Left lobe of liver (tissue), 2 donors: ENCODE results near the gene BBX. TPM values are rescaled to one million over a fixed set of nuclear protein-coding genes. Genes with fewer than 3 reads are reported as not detected.
"Not testable (repeated sequence)": the region's sequence is repeated elsewhere in the genome, so short reads cannot be mapped to it uniquely, and the experiment has no call there.

ENCODE experiments used
- ATAC-seq: fragments of 200-7000 bp; cut with Tn5 transposase; one replicate; pipeline ENCODE4 v1.9.1; 2020; ENCODE audit warnings: mild to moderate bottlenecking, moderate library complexity
- DNase-seq: peaks from one replicate; pipeline ENCODE4 v3.0.0-alpha.2; 2020; ENCODE audit warnings: low spot score
- total RNA-seq: library from RNA; stranded (reverse); gene quantifications from one replicate; pipeline ENCODE4 v1.2.1, GENCODE V29; 2021
- donor health status: DM: no; HTN: no; CAD: no; lungs with moderate emphysema.
- donor health status: DM: no; HTN: yes; CAD: no.

The BBX gene
- total RNA-seq, 1 donor from 2014 or later, result 13.0 TPM

DNA sequence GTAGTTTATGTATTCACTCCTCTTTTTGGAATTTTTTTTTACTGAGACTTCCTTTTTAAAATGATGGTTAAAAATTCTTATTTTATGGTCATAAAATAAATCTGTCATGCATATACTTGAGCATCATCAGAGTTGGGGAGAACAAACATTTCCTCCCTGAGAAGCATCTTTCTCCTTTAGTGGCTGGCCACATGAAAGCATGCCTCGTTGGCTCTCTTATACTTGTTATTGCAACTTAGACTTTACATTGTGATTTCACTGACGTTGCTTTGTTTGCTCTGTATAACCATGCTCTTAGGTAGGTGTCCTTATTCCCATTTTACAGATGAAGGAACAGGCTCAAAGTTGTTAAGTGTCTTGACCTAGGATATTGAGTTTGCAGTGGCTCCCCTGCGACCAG, 18.1 kb downstream of the BBX start:
- no peak for ATAC-seq
- DNase-seq, result no peak

DNA sequence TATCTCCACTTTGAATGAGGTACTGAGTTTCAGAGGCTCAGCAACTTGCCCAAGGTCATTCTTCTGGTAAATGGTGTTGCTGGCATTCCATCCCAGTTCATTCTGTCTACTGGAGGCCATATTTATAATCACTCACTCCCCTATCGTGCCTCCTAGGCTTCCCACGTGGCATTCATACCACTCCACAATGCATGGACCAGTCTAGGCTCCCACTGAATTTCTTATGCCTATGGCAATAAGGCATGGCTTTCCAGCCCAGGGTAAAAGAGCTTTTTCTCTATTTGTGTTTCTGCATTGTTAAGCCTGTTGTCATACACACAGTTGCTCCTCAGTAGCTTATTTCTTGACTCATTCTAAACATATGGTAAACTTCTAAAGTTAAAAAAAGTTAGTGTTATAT, 19.9 kb downstream of the BBX start:
- ATAC-seq, result no peak

DNA sequence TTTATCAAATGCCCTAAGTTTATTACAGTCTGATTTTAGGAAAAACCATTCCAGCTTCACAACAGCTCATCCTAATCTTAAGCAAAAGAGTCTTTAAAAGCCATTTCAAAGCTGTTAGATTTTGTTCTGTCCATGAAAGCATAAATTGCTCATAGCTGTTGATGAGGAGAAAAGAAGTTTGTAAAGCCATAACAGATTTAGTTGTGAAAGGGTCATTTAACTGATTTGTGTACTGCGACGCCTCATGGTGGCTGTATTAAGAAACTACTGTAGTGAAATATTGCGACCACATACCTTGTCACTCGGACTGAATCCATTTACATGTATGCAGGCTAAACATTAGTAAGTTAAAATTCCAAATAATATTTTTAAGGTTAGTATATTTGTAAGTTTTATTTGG, 20.9 kb downstream of the BBX start:
- ATAC-seq, result peak; percentile 50

More for the DNA sequence above, 19.9 kb downstream of the BBX start:
- no peak for DNase-seq

DNA sequence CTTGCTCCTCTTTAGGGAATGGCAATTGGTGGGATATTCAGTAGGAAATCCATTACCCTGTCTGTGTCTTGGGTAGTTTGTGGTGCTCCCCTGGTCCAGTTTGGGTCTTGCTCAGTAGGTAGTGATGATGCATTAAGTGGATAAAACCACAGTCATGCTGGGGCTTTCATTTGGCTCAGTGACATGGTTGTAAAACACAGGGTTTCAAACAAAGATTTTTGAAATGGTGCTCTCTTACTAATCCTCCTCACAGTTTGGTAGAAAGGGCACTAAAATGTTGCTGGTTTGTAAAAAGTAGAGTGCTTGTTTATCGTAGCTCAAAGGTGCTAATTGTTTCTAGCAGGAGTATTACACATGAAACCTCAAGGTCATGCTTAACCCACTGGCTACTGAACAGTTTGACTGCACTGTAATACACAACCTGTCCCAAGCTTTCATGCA, 22.9 kb downstream of the BBX start:
- DNase-seq (no peak), ATAC-seq (no peak)

More for the DNA sequence above, 20.9 kb downstream of the BBX start:
- DNase-seq, result no peak

DNA sequence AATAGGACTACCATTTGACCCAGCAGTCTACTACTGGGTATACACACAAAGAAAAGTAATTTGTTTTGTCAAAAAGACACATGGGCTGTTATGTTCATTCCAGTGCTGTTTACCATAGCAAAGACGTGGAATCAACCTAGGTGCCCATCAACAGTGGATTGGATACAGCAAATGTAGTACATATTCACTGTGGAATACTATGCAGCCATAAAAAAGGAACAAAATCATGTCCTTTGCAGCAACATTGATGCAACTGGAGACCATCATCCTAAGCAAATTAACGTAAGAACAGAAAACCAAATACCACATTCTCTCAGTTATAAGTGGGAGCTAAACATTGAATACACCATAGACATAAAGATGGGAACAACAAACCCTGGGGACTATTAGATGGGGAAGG, 25.8 kb downstream of the BBX start:
- no peak for ATAC-seq
- no peak for DNase-seq

DNA sequence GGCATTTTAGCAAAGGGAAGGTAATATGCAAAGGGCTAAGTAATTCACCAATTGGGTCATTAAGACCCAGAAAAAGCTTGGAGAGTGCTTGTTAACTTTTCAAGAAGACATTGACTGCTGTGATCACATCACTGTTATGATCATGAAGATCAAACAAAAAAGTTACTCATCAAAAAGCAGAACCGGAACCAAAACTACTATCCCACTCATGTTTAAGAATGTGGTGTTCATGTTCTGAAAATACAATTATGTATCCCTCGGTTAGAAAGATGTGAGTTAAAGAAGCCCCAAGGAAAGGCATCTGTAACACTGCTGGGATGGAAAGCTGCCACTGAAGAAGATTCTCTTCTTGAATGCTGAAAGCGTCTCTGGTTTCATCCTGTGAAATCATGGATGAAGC, 32.6 kb downstream of the BBX start:
- no peak for DNase-seq
- no peak for ATAC-seq

DNA sequence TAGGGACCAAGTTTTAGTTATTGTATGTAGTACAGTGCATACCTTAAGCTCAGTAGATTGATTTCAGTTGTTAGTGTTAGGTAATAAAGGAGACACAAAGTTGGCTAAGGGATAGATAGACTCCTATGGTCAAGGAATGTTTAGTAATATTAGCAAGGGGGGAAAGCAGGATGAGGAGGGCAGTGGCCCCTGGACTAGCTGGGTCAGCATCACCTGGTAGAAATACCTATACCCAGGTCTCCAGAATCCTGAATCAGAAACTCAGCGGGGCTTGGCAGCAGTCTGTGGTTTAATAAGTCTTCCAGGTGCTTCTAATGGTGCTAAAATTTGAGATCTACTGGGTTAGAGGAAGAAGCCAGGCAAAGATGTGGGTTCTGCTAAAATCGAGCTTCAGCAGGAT, 35.0 kb downstream of the BBX start:
- ATAC-seq, result no peak
- no peak for DNase-seq

DNA sequence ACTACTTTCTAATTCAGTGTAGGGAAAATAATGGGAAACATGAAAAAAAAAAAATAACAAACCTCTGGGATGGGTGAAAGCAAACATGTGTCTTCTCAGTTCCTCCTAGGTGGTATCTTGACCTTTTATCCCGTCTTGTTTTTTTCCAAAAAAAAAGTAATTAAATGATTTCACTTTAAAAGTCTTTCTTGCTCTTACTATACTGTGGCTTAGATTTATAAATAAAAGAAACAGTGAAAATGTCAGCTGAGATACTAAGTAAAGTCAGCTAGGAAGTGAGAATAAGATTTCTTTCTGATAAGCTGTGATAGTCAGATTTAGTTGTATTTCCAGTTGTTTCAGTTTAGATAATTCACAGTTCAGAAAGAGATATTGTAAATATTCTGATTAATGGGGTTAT, 37.4 kb downstream of the BBX start:
- DNase-seq, result no peak
- ATAC-seq, result no peak

DNA sequence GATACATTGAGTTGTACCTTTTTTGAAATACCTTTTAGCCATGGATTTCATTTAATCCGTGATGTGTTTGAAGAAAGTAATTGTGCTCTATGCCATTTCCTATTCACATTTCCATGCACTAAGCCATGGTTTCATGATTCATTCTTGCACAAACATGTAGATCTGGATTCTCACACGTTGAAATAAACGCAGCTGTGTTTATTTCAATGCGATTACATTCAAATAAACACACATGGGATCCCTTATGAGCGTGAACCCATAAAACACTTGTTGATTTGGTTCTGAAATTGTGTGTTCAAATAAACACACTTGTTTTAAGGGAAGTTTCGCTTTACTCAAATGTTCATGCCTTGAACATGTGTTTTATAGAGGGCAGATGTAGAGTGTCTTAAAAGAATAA, 39.2 kb downstream of the BBX start:
- no peak for ATAC-seq

DNA sequence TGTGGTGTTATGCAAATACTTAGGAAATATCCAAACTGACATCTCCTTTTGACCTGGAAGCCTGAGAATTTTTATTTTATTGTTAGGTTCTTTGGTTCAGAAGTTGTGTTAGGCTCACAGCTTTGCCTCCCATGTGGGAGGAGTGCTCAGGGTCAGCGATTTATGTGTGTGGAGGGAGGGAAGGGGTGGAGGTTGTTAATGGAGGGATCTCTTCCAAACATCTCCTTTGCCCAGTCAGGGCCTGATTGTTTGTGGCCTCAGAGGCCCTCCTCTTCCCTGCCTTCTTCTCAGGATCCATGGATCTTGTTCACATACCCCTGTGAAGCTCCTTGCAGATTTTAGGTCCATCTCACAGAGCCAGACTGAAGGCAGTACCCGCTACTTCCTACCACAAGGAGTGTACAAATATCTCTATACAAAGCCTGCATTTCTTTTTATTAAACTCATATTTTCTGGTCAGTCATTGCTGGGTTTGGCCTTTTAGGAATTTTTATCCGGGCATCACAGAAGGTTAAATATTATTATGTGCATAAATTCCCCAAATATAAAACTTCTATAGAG, 40.3 kb downstream of the BBX start:
- DNase-seq (no peak), ATAC-seq (no peak)

More for the DNA sequence above, 39.2 kb downstream of the BBX start:
- no peak for DNase-seq

DNA sequence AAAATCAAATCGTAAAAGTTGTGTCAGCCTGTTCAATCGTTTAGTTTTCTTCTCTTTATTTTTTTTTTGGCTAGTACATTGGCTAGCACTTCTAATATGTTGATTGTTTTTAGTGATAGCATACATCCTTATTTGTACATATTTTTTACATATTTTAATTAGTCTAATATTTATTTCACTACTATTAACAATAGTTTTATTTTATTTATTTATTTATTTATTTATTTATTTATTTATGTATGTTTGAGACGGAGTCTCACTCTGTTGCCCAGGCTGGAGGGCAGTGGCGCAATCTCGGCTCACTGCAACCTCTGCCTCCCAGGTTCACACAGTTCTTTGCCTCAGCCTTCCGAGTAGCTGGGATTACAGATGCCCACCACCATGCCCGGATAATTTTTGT, 42.5 kb downstream of the BBX start:
- not testable (repeated sequence) for ATAC-seq, DNase-seq

DNA sequence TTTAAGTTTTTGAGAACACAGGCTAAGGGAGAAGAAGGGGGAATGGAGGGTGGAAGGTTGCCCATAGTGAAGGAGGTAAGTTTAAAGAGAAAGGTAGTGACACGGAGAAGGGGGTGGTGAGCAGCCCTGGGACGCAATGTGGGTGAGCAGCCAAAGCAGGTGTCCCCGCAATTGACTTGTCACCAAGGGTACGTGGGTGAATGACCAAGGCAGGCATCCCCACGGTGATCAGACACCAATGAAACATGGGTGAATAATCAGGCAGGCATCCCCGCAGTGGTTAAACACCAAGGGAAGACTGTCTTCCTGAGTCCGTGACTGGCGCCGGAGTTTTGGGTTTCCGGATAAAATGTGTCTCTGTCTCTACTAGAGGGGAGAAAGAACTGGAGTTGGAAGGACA, 48.3 kb downstream of the BBX start:
- not testable (repeated sequence) for ATAC-seq, DNase-seq

DNA sequence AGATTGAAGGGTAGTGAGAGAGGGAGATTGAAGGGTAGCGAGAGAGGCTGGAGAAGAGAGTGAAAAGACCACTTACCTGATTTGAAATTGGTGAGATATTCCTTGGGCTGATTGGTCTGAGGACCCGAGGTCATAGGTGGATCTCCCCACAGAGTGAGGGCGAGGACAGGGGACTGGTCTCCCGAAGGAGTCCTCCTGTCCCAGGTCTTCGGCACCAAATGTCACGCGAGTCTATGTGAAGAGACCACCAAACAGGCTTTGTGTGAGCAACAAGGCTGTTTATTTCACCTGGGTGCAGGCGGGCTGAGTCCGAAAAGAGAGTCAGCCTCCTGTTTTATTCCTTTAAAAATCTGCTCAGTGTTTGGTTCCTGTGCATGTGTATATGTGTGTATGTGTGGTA, 48.7 kb downstream of the BBX start:
- not testable (repeated sequence) for DNase-seq, ATAC-seq

DNA sequence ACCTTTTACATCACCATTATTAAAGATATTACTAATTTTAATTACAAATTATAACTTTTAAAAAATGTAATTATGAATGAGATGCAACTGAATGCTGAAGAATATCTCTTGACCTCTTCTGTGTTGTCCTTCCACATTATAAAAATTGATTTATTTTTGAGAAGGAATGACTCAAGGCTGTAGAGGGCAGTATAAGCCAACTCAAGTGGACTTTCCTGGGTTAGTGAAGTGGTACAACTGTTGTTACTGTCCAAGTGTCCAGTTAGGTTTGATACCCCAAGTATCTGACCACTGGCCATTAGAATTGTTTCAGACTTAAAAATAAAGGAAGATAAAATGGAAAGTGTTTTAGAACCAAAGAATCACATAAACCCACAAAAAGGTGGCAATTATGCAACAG, 51.9 kb downstream of the BBX start:
- DNase-seq, result no peak

DNA sequence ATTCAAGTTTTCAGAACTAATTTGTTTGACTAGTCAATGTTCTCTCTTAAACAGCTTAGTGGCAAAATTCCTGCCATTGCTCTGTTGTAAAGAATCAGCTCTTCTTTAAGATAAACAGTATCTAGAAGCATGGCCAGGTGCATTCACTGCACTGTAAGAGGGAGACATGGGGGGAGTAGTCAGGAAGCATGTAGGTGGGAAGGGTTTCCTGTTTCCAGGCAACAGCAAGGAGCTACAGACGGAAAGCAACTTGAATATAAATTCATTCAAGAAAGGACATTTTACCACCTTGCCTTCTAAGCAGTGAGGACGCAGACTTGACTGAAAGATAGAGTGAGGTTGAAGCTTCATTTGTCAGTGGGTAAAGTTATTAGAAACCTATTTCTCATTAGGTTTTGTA, 55.3 kb downstream of the BBX start:
- ATAC-seq (no peak), DNase-seq (no peak)

More for the DNA sequence above, 51.9 kb downstream of the BBX start:
- ATAC-seq, result peak; percentile 82

DNA sequence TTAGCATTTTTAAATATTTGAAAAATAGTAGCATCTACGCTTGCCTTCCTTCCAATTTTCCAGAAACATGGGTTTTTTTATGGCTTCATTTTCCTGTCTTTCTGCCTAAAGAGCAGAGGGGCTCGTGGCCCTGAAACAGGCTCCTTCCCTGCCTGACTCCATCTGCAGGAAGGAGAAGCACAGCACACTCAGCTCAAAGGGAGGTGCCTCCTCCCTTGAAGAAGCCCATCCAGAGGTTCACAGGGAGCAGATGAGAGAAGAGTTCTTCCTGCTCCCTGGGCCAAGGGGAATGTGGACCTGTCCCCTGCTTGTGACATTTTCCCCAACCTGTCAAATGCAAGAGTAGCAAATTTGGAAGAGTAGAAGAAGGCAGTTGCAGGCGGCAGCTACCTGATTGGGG, 55.8 kb downstream of the BBX start:
- ATAC-seq, result no peak

DNA sequence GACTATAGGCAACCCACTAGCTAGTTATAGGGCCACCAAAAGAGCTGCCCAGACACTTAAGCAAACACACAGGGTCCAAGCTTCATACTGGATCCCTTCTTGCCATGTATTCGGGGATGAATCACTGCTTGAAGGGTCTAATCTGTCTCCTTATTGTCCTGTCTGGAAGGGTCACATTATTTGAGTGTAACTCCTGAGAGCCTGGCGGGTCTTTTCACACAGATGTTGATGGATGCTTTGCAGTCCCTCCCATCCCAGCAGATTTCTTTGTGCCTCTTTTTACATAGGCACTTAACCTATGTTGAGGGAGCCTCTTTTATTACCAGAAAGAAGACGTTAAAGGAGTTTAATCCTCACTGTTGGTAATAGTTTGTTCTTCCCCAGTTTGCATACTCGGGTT, 56.6 kb downstream of the BBX start:
- DNase-seq (no peak), ATAC-seq (no peak)

More for the DNA sequence above, 55.8 kb downstream of the BBX start:
- DNase-seq, result no peak

DNA sequence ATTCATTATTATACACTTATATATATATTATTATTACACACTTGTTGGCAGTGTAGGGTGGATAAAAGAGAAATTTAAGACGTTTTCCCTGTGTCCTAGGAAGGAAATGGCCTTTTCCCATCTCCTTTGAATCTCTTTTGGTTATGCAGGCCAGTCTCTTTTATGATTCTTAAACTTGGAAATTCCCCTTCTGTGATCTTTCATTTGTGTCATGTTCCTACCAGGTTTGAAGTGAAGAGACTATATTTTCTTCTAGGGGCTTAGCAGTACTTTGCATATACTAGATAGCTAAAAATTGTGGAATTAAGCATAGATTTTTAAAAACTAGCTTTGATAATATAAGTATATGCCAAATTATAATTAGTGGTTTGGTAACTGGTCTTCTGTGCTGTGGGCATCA, 58.5 kb downstream of the BBX start:
- no peak for ATAC-seq
- DNase-seq, result no peak

DNA sequence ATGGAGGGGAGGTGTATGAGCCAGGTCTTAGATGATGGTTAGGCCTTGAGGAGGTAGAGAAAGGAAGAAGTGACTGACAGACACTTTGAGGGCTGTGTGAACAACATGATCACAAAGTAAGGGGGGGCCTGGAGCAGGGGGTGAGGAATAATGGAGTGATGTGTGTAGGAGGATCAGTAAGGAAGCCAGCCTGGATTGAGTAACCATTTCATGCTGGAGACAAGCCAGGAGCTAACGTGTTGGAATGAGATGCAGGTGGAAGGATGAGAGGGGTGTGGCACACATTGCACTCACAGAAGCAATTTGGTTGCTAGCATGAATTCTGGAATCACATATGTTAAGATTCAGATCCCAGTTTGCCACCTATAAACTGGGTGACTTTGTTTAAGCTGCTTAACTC, 65.5 kb downstream of the BBX start:
- no peak for ATAC-seq
- no peak for DNase-seq

DNA sequence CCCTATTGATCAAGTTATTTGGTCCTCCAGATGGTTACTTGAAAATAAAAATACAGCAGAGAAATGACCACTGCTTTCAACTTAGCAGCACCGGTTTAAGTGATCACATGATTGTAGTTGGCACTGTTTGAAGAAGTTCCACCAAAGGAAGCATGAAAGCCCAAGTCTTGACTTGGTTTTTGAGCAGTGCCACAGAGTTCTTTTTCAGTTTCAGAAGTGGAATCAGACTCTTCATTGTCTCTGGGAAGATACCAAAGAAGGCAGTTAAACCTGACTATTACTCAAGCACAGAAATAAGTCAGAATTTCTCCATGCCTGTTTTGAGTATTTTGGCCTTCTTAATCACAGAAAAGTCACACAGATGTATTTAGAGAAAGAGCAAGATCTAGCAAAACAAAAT, 66.7 kb downstream of the BBX start:
- ATAC-seq, result no peak
- no peak for DNase-seq

DNA sequence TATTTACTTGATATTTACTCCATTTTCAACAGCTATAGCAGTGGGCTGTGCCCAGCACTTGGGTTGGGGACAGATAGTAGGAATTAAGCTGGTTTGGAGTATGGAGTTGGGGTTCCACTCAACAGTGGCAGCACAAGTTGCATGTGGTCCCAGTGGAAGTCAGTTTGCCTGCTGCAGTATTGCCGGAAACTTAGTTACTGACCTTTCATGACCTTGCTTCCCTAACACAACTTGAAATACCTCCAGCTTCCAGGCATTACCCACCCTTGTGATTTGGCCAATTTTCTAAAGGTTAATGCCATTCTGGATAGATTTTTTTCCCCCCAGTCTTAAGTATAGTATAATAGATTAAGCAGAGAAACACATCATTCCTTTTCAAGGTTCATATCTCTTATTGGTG, 68.0 kb downstream of the BBX start:
- no peak for DNase-seq
- no peak for ATAC-seq

DNA sequence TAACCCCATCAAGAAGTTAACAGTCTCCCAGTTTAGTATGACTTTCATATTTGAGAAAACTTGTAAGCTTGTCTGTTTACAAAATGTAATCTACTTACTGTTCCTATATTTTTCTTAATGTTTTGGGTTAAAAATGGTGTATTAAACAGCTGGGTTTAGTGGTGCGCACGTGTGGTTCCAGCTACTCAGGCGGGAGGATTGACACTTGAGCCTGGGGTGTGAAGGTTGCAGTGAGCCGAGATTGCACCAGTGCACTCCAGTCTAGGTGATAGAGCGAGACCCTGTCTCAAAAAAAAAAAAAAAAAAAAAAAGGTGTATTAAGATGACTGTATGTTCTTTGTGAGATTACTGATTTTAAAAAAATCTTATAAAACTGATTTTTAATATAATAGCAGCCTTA, 69.3 kb downstream of the BBX start:
- no peak for ATAC-seq
- DNase-seq, result no peak

DNA sequence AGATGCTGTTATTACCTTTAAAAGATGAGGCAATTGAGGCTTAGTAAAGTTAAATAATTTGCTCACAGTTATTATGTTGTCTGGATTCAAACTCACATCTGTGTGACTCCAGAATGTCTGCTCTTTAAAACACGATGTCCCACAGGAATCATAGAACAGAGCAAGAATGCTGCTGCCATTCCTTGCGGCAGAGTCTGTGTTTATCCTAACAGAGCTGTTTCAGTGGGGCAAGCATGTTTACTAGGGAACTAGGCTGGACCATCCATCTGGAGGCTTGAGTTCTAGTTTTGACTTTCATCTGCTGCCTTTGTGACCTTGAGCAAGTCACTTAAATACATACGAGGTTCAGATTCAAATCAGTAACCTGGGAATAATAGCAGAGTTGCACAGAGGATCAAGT, 72.1 kb downstream of the BBX start:
- DNase-seq, result no peak
- ATAC-seq, result no peak

DNA sequence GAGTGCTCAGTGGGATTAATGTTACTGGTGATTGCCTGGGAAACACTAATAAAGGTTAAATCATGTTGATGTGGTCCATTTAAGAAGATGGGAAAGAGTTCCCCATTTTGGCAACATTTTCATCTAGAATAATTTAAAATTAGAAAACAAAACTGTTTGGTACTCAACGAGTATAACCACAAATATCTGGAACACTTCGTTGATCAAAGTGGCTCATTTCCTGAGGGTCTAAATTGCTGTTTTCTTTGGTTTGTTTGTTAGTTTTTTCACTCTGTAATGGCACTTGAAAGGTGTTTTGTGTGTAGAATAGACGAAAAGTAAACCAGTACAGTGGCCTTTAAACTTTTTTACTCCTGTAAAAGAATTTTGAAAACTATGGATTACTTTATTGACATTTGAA, 73.9 kb downstream of the BBX start:
- DNase-seq, result no peak
- no peak for ATAC-seq
